ENCODE data around the gene FGFBP2.

DNA sequence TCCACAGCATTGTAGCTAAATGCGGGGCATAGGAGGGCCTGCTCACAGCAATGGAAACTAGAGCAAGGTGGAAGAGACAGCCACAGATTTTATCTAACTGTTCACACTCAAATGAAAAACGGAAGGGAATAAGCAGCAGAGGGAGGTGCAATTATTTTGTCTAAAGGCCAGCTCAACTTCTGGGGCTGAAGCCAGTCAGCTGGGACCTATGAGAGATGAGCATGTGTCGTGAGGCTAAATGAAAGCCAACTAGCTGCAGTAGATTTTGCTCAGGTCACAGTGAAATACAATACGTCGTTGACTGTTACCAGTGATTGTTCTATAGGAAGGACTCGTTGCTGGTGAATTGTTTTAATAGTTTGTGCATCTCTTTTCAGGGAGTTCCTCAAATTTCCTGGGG lies 26.4 kb upstream of the FGFBP2 start:
- TF ChIP-seq POLR2AphosphoS5 (IDR thresholded peaks at IDR 0.05) (no peak), POLR2A (IDR thresholded peaks at IDR 0.05) (no peak)

Measured in stomach (tissue), 4 donors.